22Rv1 (cell line): ENCODE data around the gene ZACN.

Source experiments
- H3K27ac ChIP-seq: fragments of 450-650 bp; 2 replicates; pipeline ENCODE4 v1.5.1; 2017
- CTCF ChIP-seq: fragments of 450-650 bp; IDR thresholded peaks from 2 replicates; pipeline ENCODE4 v1.5.1; 2017; ENCODE audit warnings: mild to moderate bottlenecking
- ZFX ChIP-seq: fragments of 450-650 bp; IDR thresholded peaks from 2 replicates; pipeline ENCODE4 v1.6.1; 2017; ENCODE audit warnings: antibody characterized with exemption, borderline replicate concordance

Gene ZACN

GRCh38 chr17:76103274-76104139, 24.5 kb downstream of the ZACN start, which contains the start of gene EXOC7:
Gene EXOC7 (minus strand): TSS chr17:76103787. CDS start chr17:76103692, 95 bp downstream.
- TF ChIP-seq ZFX (no peak), CTCF (no peak)
- peak within 1 kb of the TSS; percentile 83 for H3K27ac ChIP-seq

- TF ChIP-seq CTCF, result no peak
- no peak for TF ChIP-seq ZFX
- H3K27ac ChIP-seq, result peak overlapping the region; percentile 83
Measured at GRCh38 chr17:76104140-76104895, 25.3 kb downstream of the ZACN start.

- H3K27ac ChIP-seq, result peak overlapping the region; percentile 83; the same call in 1 of the 2 replicates
- no peak for TF ChIP-seq ZFX
- no peak for TF ChIP-seq CTCF
Measured at GRCh38 chr17:76104896-76105231, 25.9 kb downstream of the ZACN start.

- no peak overlapping the region for H3K27ac ChIP-seq
- no peak for TF ChIP-seq CTCF
- no peak for TF ChIP-seq ZFX
Measured at GRCh38 chr17:76106703-76107102, 27.7 kb downstream of the ZACN start.

- no peak overlapping the region for H3K27ac ChIP-seq
- TF ChIP-seq CTCF (peak; percentile 25), ZFX (no peak)
Measured at GRCh38 chr17:76107509-76107908, 28.5 kb downstream of the ZACN start.

- no peak overlapping the region for H3K27ac ChIP-seq
- no peak for TF ChIP-seq ZFX
- TF ChIP-seq CTCF, result no peak
Measured at GRCh38 chr17:76111956-76112355, 33.0 kb downstream of the ZACN start.
